RWPE2 (cell line): ENCODE results near the gene CARD10.

Experiments
- ATAC-seq: fragments of 200-7000 bp; cut with Tn5 transposase; 3 replicates; pipeline ENCODE4 v1.9.1; 2021; ENCODE audit warnings: low read depth
- DNase-seq: peaks from one replicate; pipeline ENCODE4 v3.0.0-alpha.2; 2020; ENCODE audit warnings: low spot score
- H3K27ac ChIP-seq: fragments of 450-650 bp; 2 replicates; pipeline ENCODE4 v1.5.1; 2017; ENCODE audit warnings: mild to moderate bottlenecking; ENCODE audit not compliant: poor library complexity, severe bottlenecking
- H3K27me3 ChIP-seq: fragments of 250-450 bp; sonication (Bioruptor Pico); 2 replicates; pipeline ENCODE4 v1.5.1; 2021; ENCODE audit warnings: mild to moderate bottlenecking, moderate library complexity; ENCODE audit not compliant: insufficient read depth, poor library complexity, severe bottlenecking
- H3K36me3 ChIP-seq: fragments of 250-450 bp; sonication (Bioruptor Pico); 2 replicates; pipeline ENCODE4 v1.5.1; 2020; ENCODE audit warnings: low read depth, mild to moderate bottlenecking, moderate library complexity
- H3K4me1 ChIP-seq: fragments of 250-450 bp; sonication (Bioruptor Pico); 2 replicates; pipeline ENCODE4 v1.5.1; 2021; ENCODE audit warnings: mild to moderate bottlenecking, moderate library complexity; ENCODE audit not compliant: insufficient read depth, poor library complexity, severe bottlenecking
- H3K4me3 ChIP-seq: fragments of 250-450 bp; sonication (Bioruptor Pico); 2 replicates; pipeline ENCODE4 v1.5.1; 2021; ENCODE audit warnings: mild to moderate bottlenecking, moderate library complexity; ENCODE audit not compliant: severe bottlenecking
- H3K9me3 ChIP-seq: fragments of 250-450 bp; sonication (Bioruptor Pico); 2 replicates; pipeline ENCODE4 v1.5.1; 2021; ENCODE audit warnings: mild to moderate bottlenecking, moderate library complexity; ENCODE audit not compliant: severe bottlenecking
- TF ChIP-seq, protein P1 (sequence below): fragments of 450-650 bp; IDR thresholded peaks from one replicate; pipeline ENCODE4 v1.5.1; 2017; ENCODE audit warnings: mild to moderate bottlenecking, moderate library complexity; ENCODE audit not compliant: poor library complexity, severe bottlenecking

CARD10 gene

DNA sequence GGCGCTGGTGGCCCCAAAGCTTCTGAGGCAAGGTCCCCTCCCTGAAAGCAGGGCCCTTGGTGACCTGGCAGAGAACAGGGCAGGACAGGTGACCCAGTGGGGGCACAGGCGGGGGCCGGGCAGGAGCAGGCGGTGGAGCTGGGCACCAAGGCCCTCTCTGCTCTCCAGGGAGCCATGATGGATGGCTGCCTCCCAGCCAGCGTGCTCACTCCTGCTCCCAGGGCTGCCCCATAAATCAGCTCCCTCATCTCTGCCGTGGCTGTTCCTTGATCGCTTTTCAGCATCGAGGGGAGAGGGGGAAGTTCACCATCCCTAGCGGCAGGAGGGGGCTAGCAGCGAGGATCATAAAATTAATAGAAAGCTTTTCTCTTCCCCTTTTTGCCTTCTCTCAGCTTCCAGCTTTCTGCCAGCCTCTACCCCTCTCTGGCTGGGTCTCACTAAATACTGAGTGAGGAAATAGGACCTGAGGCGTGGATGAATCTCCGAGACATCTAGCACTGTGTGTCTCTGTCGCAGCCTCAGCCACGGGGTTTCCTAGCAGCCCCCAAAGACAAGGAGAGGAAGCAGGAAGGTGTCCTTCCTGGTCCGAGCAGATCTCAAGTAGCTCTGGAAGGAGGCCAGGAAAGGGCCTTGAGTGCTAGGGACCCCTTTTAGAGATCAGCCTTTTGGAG lies 69.7 kb downstream of the CARD10 start:
- ATAC-seq (no peak), DNase-seq (no peak)
- H3K4me3 ChIP-seq = no peak overlapping the region
- TF ChIP-seq, protein P1, sequence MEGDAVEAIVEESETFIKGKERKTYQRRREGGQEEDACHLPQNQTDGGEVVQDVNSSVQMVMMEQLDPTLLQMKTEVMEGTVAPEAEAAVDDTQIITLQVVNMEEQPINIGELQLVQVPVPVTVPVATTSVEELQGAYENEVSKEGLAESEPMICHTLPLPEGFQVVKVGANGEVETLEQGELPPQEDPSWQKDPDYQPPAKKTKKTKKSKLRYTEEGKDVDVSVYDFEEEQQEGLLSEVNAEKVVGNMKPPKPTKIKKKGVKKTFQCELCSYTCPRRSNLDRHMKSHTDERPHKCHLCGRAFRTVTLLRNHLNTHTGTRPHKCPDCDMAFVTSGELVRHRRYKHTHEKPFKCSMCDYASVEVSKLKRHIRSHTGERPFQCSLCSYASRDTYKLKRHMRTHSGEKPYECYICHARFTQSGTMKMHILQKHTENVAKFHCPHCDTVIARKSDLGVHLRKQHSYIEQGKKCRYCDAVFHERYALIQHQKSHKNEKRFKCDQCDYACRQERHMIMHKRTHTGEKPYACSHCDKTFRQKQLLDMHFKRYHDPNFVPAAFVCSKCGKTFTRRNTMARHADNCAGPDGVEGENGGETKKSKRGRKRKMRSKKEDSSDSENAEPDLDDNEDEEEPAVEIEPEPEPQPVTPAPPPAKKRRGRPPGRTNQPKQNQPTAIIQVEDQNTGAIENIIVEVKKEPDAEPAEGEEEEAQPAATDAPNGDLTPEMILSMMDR = no peak
- H3K4me1 ChIP-seq = no peaks in the 10 kb centered on the region
- no peaks in the 10 kb centered on the region for H3K27me3 ChIP-seq
- H3K36me3 ChIP-seq = no peaks in the 10 kb centered on the region
- H3K9me3 ChIP-seq = no peaks in the 10 kb centered on the region
- H3K27ac ChIP-seq = no peak overlapping the region

DNA sequence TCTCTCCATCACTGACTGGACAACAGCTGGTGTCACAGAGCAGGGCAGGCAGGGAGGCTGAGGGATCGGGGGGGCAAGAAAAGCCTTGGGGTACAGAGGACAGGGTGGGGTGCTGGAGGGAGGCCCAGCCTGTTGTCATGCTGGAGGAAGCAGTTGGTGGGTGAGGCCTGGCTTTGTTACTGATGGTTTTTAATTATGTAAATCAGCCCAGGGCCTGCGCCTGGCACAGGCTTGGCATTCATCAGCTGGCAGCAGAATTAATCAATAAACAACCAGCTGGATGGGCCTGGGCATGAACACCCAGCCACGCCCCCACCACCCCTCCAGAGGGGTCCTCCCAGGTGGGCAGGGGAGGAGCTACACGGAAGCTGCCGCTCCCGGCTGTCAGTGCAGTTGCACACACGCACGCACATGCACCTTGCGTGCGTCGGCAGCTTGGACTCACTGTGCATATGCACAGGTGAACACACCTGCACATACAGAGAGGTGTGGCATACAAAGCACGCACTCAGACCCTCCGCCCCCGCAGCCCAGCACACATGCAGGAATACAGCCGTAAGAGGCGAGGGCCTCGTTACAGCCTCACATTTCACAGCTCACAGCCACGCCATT lies 70.6 kb downstream of the CARD10 start:
- ATAC-seq = no peak
- no peak overlapping the region for H3K4me3 ChIP-seq
- H3K4me1 ChIP-seq = no peaks in the 10 kb centered on the region
- H3K27me3 ChIP-seq = no peaks in the 10 kb centered on the region
- H3K36me3 ChIP-seq = no peaks in the 10 kb centered on the region
- H3K27ac ChIP-seq = no peak overlapping the region
- H3K9me3 ChIP-seq = no peaks in the 10 kb centered on the region
- TF ChIP-seq, protein P1 = no peak
- DNase-seq = no peak

DNA sequence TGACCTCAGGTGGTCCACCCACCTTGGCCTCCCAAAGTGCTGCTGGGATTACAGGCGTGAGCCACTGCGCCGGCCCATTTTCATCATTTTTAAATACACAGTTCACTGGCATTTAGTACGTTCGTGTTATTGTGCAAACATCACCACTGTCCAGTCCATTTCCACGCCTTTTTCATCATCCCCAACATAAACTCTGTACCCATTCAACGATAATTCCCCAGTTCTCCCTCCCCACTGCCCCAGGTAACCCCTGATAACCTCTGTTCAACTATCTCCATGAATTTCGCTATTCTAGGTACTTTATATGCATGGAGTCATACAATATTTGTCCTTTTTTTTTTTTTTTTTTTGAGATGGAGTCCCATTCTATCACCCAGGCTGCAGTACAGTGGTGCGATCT lies 73.7 kb downstream of the CARD10 start:
- Histone ChIP-seq H3K4me1 (no peaks in the 10 kb centered on the region), H3K27ac (no peak overlapping the region), H3K4me3 (no peak overlapping the region), H3K36me3 (no peaks in the 10 kb centered on the region), H3K27me3 (no peaks in the 10 kb centered on the region), H3K9me3 (no peaks in the 10 kb centered on the region)
- DNase-seq (no peak), ATAC-seq (no peak)
- TF ChIP-seq, protein P1 = no peak

DNA sequence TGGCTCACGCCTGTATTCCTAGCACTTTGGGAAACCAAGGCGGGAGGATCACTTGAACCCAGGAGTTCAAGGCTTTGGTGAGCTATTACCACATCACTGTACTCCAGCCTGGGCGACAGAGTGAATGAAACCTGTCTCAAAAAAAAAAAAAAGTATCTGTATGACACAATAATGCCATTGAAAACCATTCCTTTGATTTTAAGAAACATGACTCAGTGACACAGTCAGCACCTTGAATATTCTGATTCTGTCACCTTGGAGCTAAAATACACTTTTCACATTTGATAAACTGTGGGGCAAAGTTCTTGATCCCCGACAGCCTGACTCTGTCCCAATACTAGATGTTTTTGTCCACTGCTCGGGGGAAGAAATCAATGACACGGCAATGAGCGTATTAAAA lies 75.2 kb downstream of the CARD10 start:
- TF ChIP-seq, protein P1 = no peak
- H3K27ac ChIP-seq = no peak overlapping the region
- H3K27me3 ChIP-seq = no peaks in the 10 kb centered on the region
- no peak for ATAC-seq
- no peaks in the 10 kb centered on the region for H3K9me3 ChIP-seq
- no peak for DNase-seq
- no peaks in the 10 kb centered on the region for H3K4me1 ChIP-seq
- H3K36me3 ChIP-seq = no peaks in the 10 kb centered on the region
- no peak overlapping the region for H3K4me3 ChIP-seq

DNA sequence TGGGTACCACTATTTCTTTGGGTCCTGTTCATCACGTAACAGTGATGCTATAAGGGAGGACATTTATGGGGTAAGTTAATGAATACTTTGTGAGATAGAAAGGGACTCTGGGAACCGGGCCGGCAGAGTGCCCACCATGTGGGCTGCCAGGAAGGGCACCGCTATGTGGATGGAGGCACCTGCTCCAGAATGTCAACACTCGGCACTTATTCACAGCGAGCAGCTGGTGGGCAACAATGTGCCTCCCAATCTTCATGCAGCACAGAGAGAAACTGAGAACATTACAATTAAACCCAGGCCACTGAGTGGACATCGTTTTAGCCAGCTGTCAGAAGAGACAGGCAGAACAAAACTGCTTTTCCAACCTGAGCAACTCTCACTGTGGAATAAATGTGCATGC lies 76.1 kb downstream of the CARD10 start:
- H3K27ac ChIP-seq = no peak overlapping the region
- TF ChIP-seq, protein P1 = no peak
- no peaks in the 10 kb centered on the region for H3K4me1 ChIP-seq
- no peaks in the 10 kb centered on the region for H3K27me3 ChIP-seq
- H3K4me3 ChIP-seq = no peak overlapping the region
- no peak for ATAC-seq
- no peaks in the 10 kb centered on the region for H3K36me3 ChIP-seq
- H3K9me3 ChIP-seq = no peaks in the 10 kb centered on the region
- no peak for DNase-seq
